GM23248 (cell line): ENCODE measurements around the gene ARHGEF1.

Source experiments
- EZH2 ChIP-seq: fragments of 200-600 bp; sonication (generic); IDR thresholded peaks from 2 replicates; pipeline ENCODE4 v1.6.1; 2018; ENCODE audit warnings: antibody characterized with exemption, mild to moderate bottlenecking; ENCODE audit not compliant: insufficient read depth, poor library complexity, severe bottlenecking
- EZH2phosphoT487 ChIP-seq: fragments of 200-600 bp; sonication (generic); IDR thresholded peaks from 2 replicates; pipeline ENCODE4 v1.6.1; 2018; ENCODE audit warnings: antibody characterized with exemption, moderate library complexity, mild to moderate bottlenecking, low read depth; ENCODE audit not compliant: insufficient read depth

DNA sequence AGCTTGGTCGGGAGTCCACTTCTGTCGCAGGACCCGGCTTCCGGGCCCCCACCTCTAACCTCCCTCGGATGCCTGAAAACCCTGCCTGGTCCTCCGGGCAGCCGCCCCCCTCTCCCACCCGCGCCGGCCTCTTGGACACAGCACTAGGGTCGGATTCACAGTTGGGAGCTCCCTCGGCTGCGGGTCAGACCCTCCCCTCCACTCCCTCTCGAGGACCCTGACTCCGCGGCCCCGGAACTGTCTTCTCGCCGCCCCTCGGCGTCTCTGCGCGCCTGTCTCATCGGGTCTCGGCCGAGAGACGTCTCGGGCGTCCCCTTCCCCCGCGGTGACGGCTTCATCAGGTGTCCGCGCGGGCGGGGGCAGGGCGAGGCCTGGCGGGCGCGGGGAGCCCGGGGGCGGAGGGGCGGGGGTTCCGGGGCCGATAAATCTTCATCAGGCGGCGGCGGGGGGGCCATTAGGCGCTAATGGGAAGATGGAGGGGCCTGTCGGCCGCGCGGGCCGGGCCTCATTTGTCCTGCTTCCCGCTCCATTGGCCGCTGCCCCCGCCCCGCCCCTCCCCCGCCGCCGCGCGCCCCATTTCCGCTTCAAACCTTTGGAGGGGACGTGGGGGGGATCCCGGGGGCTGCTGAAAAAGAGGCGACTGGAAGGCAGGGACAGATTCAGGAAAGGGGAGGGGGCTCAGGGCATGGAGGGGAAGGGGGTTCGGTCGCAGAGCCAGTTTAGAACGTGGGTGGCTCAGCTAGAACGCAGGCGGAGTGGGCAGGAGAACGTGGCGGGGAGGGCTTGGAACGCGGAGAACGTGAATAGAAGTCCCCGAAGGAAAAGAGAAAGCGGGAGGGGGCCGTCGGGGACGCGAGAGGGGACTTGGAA lies 57.1 kb downstream of the ARHGEF1 start:
- no peak for TF ChIP-seq EZH2phosphoT487
- no peak for TF ChIP-seq EZH2
